Right lobe of liver (tissue), 4 donors: ENCODE measurements around the gene MAPT.

Source experiments
- POLR2A ChIP-seq: fragments of 450-650 bp; IDR thresholded peaks from one replicate; pipeline ENCODE4 v1.6.1; 2017; ENCODE audit warnings: antibody characterized with exemption, mild to moderate bottlenecking
- TF ChIP-seq, protein P1 (sequence below), 4 donors: fragments of 200-600 bp in 3 of 4; fragments of 450-650 bp in 1 of 4; IDR thresholded peaks; one replicate each; pipeline versions ENCODE4 v1.5.1 to v1.8.0; 2016 to 2022; ENCODE audit warnings: antibody characterized with exemption in 4 of 4, mild to moderate bottlenecking in 2 of 4
- donor health status: DM: no; HTN: no; CAD: no.
- donor health status: DM: no; HTN: no; CAD: no.
- donor health status: DM: no; HTN: yes; CAD: no.

DNA sequence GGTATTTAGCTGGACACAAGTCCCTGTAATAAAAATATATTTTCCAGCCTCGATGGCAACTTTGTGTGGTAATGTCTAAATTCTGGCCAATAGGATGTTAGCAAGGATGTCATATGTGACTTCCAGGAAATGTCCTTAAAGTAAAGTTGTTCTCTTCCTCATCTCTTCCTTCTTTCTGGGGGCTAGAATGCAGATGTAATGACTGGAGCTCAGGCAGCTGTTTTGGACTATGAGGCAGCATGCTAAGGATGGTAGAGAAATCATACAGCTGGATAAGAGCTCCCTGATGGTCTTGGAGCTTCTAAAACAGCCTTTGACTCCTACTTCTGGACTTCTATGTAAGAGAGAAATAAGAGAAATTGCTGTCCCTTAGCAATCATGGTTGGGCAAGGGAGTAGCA lies 16.9 kb upstream of the MAPT start:
- TF ChIP-seq, protein P1, sequence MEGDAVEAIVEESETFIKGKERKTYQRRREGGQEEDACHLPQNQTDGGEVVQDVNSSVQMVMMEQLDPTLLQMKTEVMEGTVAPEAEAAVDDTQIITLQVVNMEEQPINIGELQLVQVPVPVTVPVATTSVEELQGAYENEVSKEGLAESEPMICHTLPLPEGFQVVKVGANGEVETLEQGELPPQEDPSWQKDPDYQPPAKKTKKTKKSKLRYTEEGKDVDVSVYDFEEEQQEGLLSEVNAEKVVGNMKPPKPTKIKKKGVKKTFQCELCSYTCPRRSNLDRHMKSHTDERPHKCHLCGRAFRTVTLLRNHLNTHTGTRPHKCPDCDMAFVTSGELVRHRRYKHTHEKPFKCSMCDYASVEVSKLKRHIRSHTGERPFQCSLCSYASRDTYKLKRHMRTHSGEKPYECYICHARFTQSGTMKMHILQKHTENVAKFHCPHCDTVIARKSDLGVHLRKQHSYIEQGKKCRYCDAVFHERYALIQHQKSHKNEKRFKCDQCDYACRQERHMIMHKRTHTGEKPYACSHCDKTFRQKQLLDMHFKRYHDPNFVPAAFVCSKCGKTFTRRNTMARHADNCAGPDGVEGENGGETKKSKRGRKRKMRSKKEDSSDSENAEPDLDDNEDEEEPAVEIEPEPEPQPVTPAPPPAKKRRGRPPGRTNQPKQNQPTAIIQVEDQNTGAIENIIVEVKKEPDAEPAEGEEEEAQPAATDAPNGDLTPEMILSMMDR (IDR thresholded peaks at IDR 0.05) = no peak
- no peak for TF ChIP-seq POLR2A
